Measurements from ENCODE around the gene GK. TPM values are rescaled to one million over a fixed set of nuclear protein-coding genes. Genes with fewer than 3 reads are reported as not detected.
"Not testable (repeated sequence)": the region's sequence is repeated elsewhere in the genome, so short reads cannot be mapped to it uniquely, and the experiment has no call there.

GK gene
- total and polyA plus RNA-seq, 4 donors = 20.2 to 84.0 (median 35.1) TPM

- TF ChIP-seq CTCF (IDR thresholded peaks at IDR 0.05; ENCODE audit: control extremely low read depth, extremely low read depth) = no peak
- WGBS, 2 donors = 71 to 77% methylated on average over 2 of the region's 2 CpGs
- Histone ChIP-seq H3K27ac (ENCODE audit: low read depth in 1 of 2, low read length in 1 of 2) (no peak overlapping the region), H3K9me3 (ENCODE audit: control insufficient read depth in 4 of 4, insufficient read depth in 3 of 4, low read length in 3 of 4) (no peaks in the 10 kb centered on the region), H3K27me3 (ENCODE audit: control insufficient read depth in 3 of 3, insufficient read depth in 3 of 3, low read length in 2 of 3) (no peaks in the 10 kb centered on the region), H3K36me3 (ENCODE audit: control insufficient read depth in 4 of 4, insufficient read depth in 4 of 4, low read length in 4 of 4) (no peaks in the 10 kb centered on the region), H3K4me3 (no peak overlapping the region), H3K4me1 (ENCODE audit: control insufficient read depth in 5 of 5, insufficient read depth in 5 of 5, low read length in 5 of 5) (no peaks in the 10 kb centered on the region), H3K9ac (ENCODE audit: insufficient read depth in 1 of 2, low read length in 2 of 2) (no peak overlapping the region)
- no peak for DNase-seq
- no peak for ATAC-seq (ENCODE audit: insufficient read depth, low FRiP score)
Measured at GRCh38 chrX:30663322-30663721, 10.1 kb downstream of the GK start.

- peaks cover 0 to 2% (median 0%) of the 10 kb centered on the region in 4 donors for H3K9me3 ChIP-seq (ENCODE audit: control insufficient read depth in 4 of 4, insufficient read depth in 3 of 4, low read length in 3 of 4)
Measured at GRCh38 chrX:30665471-30665870, 12.2 kb downstream of the GK start.

GRCh38 chrX:30666094-30666493 lies 12.9 kb downstream of the GK start:
- H3K4me3 ChIP-seq = no peak overlapping the region
- H3K9ac ChIP-seq (ENCODE audit: insufficient read depth in 1 of 2, low read length in 2 of 2) = no peak overlapping the region
- ATAC-seq (ENCODE audit: insufficient read depth, low FRiP score) = no peak
- no peaks in the 10 kb centered on the region for H3K4me1 ChIP-seq (ENCODE audit: control insufficient read depth in 5 of 5, insufficient read depth in 5 of 5, low read length in 5 of 5)
- no peak for DNase-seq
- H3K9me3 ChIP-seq (ENCODE audit: control insufficient read depth in 4 of 4, insufficient read depth in 3 of 4, low read length in 3 of 4) = peaks cover 0 to 2% (median 0%) of the 10 kb centered on the region in 4 donors
- no peaks in the 10 kb centered on the region for H3K27me3 ChIP-seq (ENCODE audit: control insufficient read depth in 3 of 3, insufficient read depth in 3 of 3, low read length in 2 of 3)
- WGBS, 2 donors = 76 to 77% methylated on average over 2 of the region's 2 CpGs
- H3K27ac ChIP-seq (ENCODE audit: low read depth in 1 of 2, low read length in 1 of 2) = no peak overlapping the region
- peaks cover 0 to 5% (median 0%) of the 10 kb centered on the region in 4 donors for H3K36me3 ChIP-seq (ENCODE audit: control insufficient read depth in 4 of 4, insufficient read depth in 4 of 4, low read length in 4 of 4)
- no peak for TF ChIP-seq CTCF (IDR thresholded peaks at IDR 0.05; ENCODE audit: control extremely low read depth, extremely low read depth)

More at GRCh38 chrX:30665471-30665870, 12.2 kb downstream of the GK start:
- H3K36me3 ChIP-seq (ENCODE audit: control insufficient read depth in 4 of 4, insufficient read depth in 4 of 4, low read length in 4 of 4) = peaks cover 0 to 5% (median 0%) of the 10 kb centered on the region in 4 donors
- no peak for TF ChIP-seq CTCF (IDR thresholded peaks at IDR 0.05; ENCODE audit: control extremely low read depth, extremely low read depth)
- ATAC-seq (ENCODE audit: insufficient read depth, low FRiP score) (no peak), DNase-seq (no peak)
- no peaks in the 10 kb centered on the region for H3K4me1 ChIP-seq (ENCODE audit: control insufficient read depth in 5 of 5, insufficient read depth in 5 of 5, low read length in 5 of 5)
- no peak overlapping the region for H3K4me3 ChIP-seq
- no peak overlapping the region for H3K9ac ChIP-seq (ENCODE audit: insufficient read depth in 1 of 2, low read length in 2 of 2)
- no peaks in the 10 kb centered on the region for H3K27me3 ChIP-seq (ENCODE audit: control insufficient read depth in 3 of 3, insufficient read depth in 3 of 3, low read length in 2 of 3)
- no peak overlapping the region for H3K27ac ChIP-seq (ENCODE audit: low read depth in 1 of 2, low read length in 1 of 2)

- DNase-seq = no peak
- Histone ChIP-seq H3K36me3 (ENCODE audit: control insufficient read depth in 4 of 4, insufficient read depth in 4 of 4, low read length in 4 of 4) (peaks cover 0 to 5% (median 0%) of the 10 kb centered on the region in 4 donors), H3K9ac (ENCODE audit: insufficient read depth in 1 of 2, low read length in 2 of 2) (no peak overlapping the region), H3K4me1 (ENCODE audit: control insufficient read depth in 5 of 5, insufficient read depth in 5 of 5, low read length in 5 of 5) (no peaks in the 10 kb centered on the region), H3K27ac (ENCODE audit: low read depth in 1 of 2, low read length in 1 of 2) (no peak overlapping the region), H3K27me3 (ENCODE audit: control insufficient read depth in 3 of 3, insufficient read depth in 3 of 3, low read length in 2 of 3) (no peaks in the 10 kb centered on the region), H3K4me3 (no peak overlapping the region), H3K9me3 (ENCODE audit: control insufficient read depth in 4 of 4, insufficient read depth in 3 of 4, low read length in 3 of 4) (peaks cover 0 to 2% (median 0%) of the 10 kb centered on the region in 4 donors)
- WGBS, 2 donors = 86 to 95% methylated on average over 4 of the region's 4 CpGs
- TF ChIP-seq CTCF (IDR thresholded peaks at IDR 0.05; ENCODE audit: control extremely low read depth, extremely low read depth) = no peak
- ATAC-seq (ENCODE audit: insufficient read depth, low FRiP score) = no peak
Measured at GRCh38 chrX:30668581-30668980, 15.4 kb downstream of the GK start.

GRCh38 chrX:30671189-30671588 lies 18.0 kb downstream of the GK start:
- not testable (repeated sequence) for H3K4me3 ChIP-seq; H3K4me1 ChIP-seq (ENCODE audit: control insufficient read depth in 5 of 5, insufficient read depth in 5 of 5, low read length in 5 of 5); H3K9me3 ChIP-seq (ENCODE audit: control insufficient read depth in 4 of 4, insufficient read depth in 3 of 4, low read length in 3 of 4); H3K9ac ChIP-seq (ENCODE audit: insufficient read depth in 1 of 2, low read length in 2 of 2); ATAC-seq (ENCODE audit: insufficient read depth, low FRiP score); DNase-seq; H3K36me3 ChIP-seq (ENCODE audit: control insufficient read depth in 4 of 4, insufficient read depth in 4 of 4, low read length in 4 of 4); H3K27ac ChIP-seq (ENCODE audit: low read depth in 1 of 2, low read length in 1 of 2); H3K27me3 ChIP-seq (ENCODE audit: control insufficient read depth in 3 of 3, insufficient read depth in 3 of 3, low read length in 2 of 3)
- 73% methylated on average over 3 of the region's 3 CpGs; no CpG with 5 or more reads in 1 of the 2 donors for WGBS, 2 donors

Measured in lung (tissue), 12 donors.